Spleen (tissue), 7 donors: ENCODE data around the gene EYA2.

Experiments used
- CTCF ChIP-seq, 11 experiments: fragments of 200-600 bp in 7 of 11; fragments of 450-650 bp in 4 of 11; sonication (generic) in 4 of 11; IDR thresholded peaks in 8 of 11; conservative IDR thresholded peaks in 3 of 11; 1 replicate in 7 of 11; 2 replicates in 4 of 11; pipeline versions ENCODE4 v1.4.0 to v1.8.0; 2016 to 2021; ENCODE audit warnings: antibody characterized with exemption in 11 of 11, inconsistent platforms in 4 of 11, mild to moderate bottlenecking in 1 of 11
- POLR2AphosphoS5 ChIP-seq, 3 donors: sonication (generic); formaldehyde crosslinking; IDR thresholded peaks; one replicate each; pipeline ENCODE4 v1.5.1; 2017; ENCODE audit warnings: antibody characterized with exemption in 3 of 3
- donor health status: DM: no; HTN: no; CAD: no; lungs with moderate emphysema.
- donor health status: DM: no; HTN: no; CAD: no.
- donor health status: DM: no; HTN: no; CAD: no.

DNA sequence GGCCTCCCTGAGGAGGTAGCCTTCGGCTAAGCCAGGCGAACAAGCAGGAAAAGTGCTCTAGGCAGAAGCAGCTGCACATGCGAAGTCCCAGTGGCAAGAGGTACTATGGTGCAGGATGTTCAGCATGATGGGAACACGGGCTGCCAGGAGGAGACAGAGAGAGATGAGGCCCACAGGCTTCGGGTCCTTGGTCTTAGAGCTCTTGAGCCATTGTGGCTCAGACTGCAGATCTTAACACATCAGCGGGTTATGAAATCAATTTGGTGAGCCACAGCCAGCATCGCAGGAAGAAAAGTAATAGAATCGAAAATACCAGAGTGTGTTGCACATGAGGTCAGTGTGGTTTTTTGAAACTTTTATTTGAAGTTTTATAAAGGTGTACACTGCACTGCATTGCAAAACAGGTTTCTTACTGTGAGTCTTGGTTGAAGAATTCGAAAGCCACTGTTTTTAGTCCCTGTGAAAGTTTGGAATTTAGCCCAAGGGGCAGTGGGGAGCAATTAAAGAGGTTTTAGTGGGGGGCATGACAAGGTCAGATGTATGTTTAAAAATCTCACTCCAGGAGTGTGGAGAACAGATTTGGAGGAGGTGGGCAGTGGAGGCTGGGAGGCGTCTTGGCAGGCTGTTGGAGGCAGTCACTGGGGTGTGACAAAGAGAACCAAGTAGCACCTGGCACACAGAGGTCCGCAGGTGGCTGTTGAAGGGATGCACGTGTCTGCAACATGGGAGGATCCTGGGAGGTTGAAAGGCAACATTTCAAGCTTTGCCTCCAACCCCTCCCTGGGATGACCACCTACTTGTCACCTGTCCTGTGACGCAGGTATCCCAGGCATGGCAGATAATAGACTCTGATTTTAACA lies 69.3 kb downstream of the EYA2 start:
- no peak for TF ChIP-seq CTCF (IDR thresholded peaks at IDR 0.05 in 8 of 11, conservative IDR thresholded peaks at IDR 0.05 in 3 of 11)
- no peak for TF ChIP-seq POLR2AphosphoS5 (IDR thresholded peaks at IDR 0.05)
